ENCODE measurements around the gene RAB11FIP4. TPM values are rescaled to one million over a fixed set of nuclear protein-coding genes. Genes with fewer than 3 reads are reported as not detected.

The RAB11FIP4 gene
- total RNA-seq, 1 experiment from 2014 or later = 15.1 TPM

GRCh38 chr17:31511195-31511578, 119.7 kb downstream of the RAB11FIP4 start:
- Histone ChIP-seq H3K36me3 (ENCODE audit: control insufficient read depth in 1 of 2, insufficient read depth in 2 of 2, low read length in 2 of 2) (no peaks in the 10 kb centered on the region), H3K4me1 (ENCODE audit: control insufficient read depth in 1 of 2, insufficient read depth in 2 of 2, low read length in 2 of 2) (no peaks in the 10 kb centered on the region; a peak in 1 of 4 replicates), H3K4me3 (replicated peaks in 1 of 2; ENCODE audit: low read depth in 1 of 2, low read length in 2 of 2) (no peak overlapping the region), H4K20me1 (ENCODE audit: insufficient read depth) (no peaks in the 10 kb centered on the region), H2AFZ (ENCODE audit: low read depth, low read length, poor library complexity, severe bottlenecking) (no peak overlapping the region), H3K27ac (ENCODE audit: low read depth, low read length) (no peak overlapping the region), H3K9me3 (ENCODE audit: control insufficient read depth in 1 of 2, insufficient read depth in 1 of 2, low read depth in 1 of 2, low read length in 2 of 2) (no peaks in the 10 kb centered on the region), H3K27me3 (ENCODE audit: insufficient read depth, low read length) (no peaks in the 10 kb centered on the region), H3K4me2 (ENCODE audit: low read length) (no peak overlapping the region), H3K9me2 (ENCODE audit: insufficient read depth) (no peaks in the 10 kb centered on the region), H3K79me2 (ENCODE audit: insufficient read depth, low read length) (no peaks in the 10 kb centered on the region), H3K9ac (ENCODE audit: low read length) (no peak overlapping the region)
- POLR2A ChIA-PET = no interaction called here
- BruUV-seq (replicated peaks) = no TSS peak
- RAD21 ChIA-PET (ENCODE audit: low non-redundant PET in 1 of 2, low total read pairs in 2 of 2, uncharacterized antibody in 2 of 2, unreplicated experiment in 2 of 2) = no interaction called here
- CTCF ChIA-PET = interaction anchor here (1.4 kb wide), 1 partner anchor 24 kb away, joined by 3 read pairs; no protein-coding TSS in a partner anchor
- DNase-seq (ENCODE audit: low read depth, low spot score) = no peak
- intact Hi-C loops (cut with micrococcal nuclease) = no loop called here
- no peak for ATAC-seq
- TF ChIP-seq POLR2AphosphoS5 (IDR thresholded peaks at IDR 0.05; ENCODE audit: low read depth, low read length) (no peak), TCF7L2 (IDR thresholded peaks at IDR 0.05; ENCODE audit: borderline replicate concordance, extremely low read depth, insufficient read depth, insufficient read length) (no peak), SRF (IDR thresholded peaks at IDR 0.05; ENCODE audit: low read depth) (no peak), JUND (IDR thresholded peaks at IDR 0.05) (no peak), ELF1 (IDR thresholded peaks at IDR 0.05; ENCODE audit: borderline replicate concordance, low read depth) (no peak), YY1 (IDR thresholded peaks at IDR 0.05; ENCODE audit: extremely low read depth, insufficient replicate concordance, low read depth, low read length) (no peak), SP1 (IDR thresholded peaks at IDR 0.05; ENCODE audit: low read depth) (no peak), EZH2phosphoT487 (IDR thresholded peaks at IDR 0.05; ENCODE audit: borderline replicate concordance) (no peak), FOSL1 (IDR thresholded peaks at IDR 0.05; ENCODE audit: low read depth) (no peak), ZFX (IDR thresholded peaks at IDR 0.05) (no peak)
- TF ChIP-seq, protein P1, sequence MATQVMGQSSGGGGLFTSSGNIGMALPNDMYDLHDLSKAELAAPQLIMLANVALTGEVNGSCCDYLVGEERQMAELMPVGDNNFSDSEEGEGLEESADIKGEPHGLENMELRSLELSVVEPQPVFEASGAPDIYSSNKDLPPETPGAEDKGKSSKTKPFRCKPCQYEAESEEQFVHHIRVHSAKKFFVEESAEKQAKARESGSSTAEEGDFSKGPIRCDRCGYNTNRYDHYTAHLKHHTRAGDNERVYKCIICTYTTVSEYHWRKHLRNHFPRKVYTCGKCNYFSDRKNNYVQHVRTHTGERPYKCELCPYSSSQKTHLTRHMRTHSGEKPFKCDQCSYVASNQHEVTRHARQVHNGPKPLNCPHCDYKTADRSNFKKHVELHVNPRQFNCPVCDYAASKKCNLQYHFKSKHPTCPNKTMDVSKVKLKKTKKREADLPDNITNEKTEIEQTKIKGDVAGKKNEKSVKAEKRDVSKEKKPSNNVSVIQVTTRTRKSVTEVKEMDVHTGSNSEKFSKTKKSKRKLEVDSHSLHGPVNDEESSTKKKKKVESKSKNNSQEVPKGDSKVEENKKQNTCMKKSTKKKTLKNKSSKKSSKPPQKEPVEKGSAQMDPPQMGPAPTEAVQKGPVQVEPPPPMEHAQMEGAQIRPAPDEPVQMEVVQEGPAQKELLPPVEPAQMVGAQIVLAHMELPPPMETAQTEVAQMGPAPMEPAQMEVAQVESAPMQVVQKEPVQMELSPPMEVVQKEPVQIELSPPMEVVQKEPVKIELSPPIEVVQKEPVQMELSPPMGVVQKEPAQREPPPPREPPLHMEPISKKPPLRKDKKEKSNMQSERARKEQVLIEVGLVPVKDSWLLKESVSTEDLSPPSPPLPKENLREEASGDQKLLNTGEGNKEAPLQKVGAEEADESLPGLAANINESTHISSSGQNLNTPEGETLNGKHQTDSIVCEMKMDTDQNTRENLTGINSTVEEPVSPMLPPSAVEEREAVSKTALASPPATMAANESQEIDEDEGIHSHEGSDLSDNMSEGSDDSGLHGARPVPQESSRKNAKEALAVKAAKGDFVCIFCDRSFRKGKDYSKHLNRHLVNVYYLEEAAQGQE (IDR thresholded peaks at IDR 0.05; ENCODE audit: low read depth) = no peak
- TF ChIP-seq, protein P2, sequence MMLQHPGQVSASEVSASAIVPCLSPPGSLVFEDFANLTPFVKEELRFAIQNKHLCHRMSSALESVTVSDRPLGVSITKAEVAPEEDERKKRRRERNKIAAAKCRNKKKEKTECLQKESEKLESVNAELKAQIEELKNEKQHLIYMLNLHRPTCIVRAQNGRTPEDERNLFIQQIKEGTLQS (IDR thresholded peaks at IDR 0.05) = no peak
- TF ChIP-seq, protein P3, sequence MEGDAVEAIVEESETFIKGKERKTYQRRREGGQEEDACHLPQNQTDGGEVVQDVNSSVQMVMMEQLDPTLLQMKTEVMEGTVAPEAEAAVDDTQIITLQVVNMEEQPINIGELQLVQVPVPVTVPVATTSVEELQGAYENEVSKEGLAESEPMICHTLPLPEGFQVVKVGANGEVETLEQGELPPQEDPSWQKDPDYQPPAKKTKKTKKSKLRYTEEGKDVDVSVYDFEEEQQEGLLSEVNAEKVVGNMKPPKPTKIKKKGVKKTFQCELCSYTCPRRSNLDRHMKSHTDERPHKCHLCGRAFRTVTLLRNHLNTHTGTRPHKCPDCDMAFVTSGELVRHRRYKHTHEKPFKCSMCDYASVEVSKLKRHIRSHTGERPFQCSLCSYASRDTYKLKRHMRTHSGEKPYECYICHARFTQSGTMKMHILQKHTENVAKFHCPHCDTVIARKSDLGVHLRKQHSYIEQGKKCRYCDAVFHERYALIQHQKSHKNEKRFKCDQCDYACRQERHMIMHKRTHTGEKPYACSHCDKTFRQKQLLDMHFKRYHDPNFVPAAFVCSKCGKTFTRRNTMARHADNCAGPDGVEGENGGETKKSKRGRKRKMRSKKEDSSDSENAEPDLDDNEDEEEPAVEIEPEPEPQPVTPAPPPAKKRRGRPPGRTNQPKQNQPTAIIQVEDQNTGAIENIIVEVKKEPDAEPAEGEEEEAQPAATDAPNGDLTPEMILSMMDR (IDR thresholded peaks at IDR 0.05 in 2 of 3, conservative IDR thresholded peaks at IDR 0.05 in 1 of 3; ENCODE audit: borderline replicate concordance in 1 of 3, insufficient read depth in 1 of 3, low read depth in 2 of 3, low read length in 2 of 3) = no peak

Measured in HCT116 (cell line).